Esophagus squamous epithelium (tissue), 4 donors: ENCODE data around the gene CTCF.

Experiments used
- POLR2A ChIP-seq, 4 donors: fragments of 450-650 bp; IDR thresholded peaks; one replicate each; pipeline ENCODE4 v1.6.1; 2017; ENCODE audit warnings: antibody characterized with exemption in 4 of 4, mild to moderate bottlenecking in 4 of 4, moderate library complexity in 3 of 4
- TF ChIP-seq, protein P1 (sequence below), 6 experiments: fragments of 450-650 bp in 4 of 6; fragments of 200-600 bp in 2 of 6; sonication (generic) in 2 of 6; IDR thresholded peaks; one replicate each; pipeline ENCODE4 v1.5.1; 2016 to 2019; ENCODE audit warnings: antibody characterized with exemption in 6 of 6, mild to moderate bottlenecking in 4 of 6, moderate library complexity in 4 of 6

DNA sequence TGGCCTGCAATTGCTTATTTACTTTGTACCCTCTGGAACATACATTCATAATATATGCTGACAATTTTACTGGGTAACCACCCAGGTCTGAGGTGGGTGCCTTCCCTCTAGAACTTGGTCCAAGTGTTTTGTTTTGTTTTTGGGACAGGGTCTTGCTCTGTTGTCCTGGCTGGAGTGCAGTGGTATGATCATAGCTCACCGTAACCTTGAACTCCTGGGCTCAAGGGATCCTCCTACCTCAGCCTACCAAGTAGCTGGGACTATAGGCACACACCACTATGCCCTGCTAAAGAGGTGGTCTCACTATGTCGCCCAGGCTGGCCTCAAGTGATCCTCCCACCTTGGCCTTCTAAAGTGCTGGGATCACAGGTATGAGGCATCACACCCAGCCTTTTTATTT, 11.2 kb upstream of the CTCF start:
- TF ChIP-seq POLR2A (IDR thresholded peaks at IDR 0.05): no peak
- TF ChIP-seq, protein P1, sequence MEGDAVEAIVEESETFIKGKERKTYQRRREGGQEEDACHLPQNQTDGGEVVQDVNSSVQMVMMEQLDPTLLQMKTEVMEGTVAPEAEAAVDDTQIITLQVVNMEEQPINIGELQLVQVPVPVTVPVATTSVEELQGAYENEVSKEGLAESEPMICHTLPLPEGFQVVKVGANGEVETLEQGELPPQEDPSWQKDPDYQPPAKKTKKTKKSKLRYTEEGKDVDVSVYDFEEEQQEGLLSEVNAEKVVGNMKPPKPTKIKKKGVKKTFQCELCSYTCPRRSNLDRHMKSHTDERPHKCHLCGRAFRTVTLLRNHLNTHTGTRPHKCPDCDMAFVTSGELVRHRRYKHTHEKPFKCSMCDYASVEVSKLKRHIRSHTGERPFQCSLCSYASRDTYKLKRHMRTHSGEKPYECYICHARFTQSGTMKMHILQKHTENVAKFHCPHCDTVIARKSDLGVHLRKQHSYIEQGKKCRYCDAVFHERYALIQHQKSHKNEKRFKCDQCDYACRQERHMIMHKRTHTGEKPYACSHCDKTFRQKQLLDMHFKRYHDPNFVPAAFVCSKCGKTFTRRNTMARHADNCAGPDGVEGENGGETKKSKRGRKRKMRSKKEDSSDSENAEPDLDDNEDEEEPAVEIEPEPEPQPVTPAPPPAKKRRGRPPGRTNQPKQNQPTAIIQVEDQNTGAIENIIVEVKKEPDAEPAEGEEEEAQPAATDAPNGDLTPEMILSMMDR (IDR thresholded peaks at IDR 0.05): no peak
